Spleen (tissue), 7 donors: ENCODE data around the gene SEMA4C.

ENCODE experiments used
- POLR2A ChIP-seq, 3 donors: fragments of 450-650 bp; IDR thresholded peaks; one replicate each; pipeline ENCODE4 v1.5.1; 2017; ENCODE audit warnings: antibody characterized with exemption in 3 of 3, mild to moderate bottlenecking in 1 of 3
- TF ChIP-seq, protein P1 (sequence below), 11 experiments: fragments of 200-600 bp in 7 of 11; fragments of 450-650 bp in 4 of 11; sonication (generic) in 4 of 11; IDR thresholded peaks in 8 of 11; conservative IDR thresholded peaks in 3 of 11; 1 replicate in 7 of 11; 2 replicates in 4 of 11; pipeline versions ENCODE4 v1.4.0 to v1.8.0; 2016 to 2021; ENCODE audit warnings: antibody characterized with exemption in 11 of 11, inconsistent platforms in 4 of 11, mild to moderate bottlenecking in 1 of 11
- donor health status: DM: no; HTN: no; CAD: no; lungs with moderate emphysema.
- donor health status: DM: no; HTN: no; CAD: no.
- donor health status: DM: no; HTN: no; CAD: no.

GRCh38 chr2:96897491-96898134 lies 27.7 kb upstream of the SEMA4C start:
- TF ChIP-seq, protein P1, sequence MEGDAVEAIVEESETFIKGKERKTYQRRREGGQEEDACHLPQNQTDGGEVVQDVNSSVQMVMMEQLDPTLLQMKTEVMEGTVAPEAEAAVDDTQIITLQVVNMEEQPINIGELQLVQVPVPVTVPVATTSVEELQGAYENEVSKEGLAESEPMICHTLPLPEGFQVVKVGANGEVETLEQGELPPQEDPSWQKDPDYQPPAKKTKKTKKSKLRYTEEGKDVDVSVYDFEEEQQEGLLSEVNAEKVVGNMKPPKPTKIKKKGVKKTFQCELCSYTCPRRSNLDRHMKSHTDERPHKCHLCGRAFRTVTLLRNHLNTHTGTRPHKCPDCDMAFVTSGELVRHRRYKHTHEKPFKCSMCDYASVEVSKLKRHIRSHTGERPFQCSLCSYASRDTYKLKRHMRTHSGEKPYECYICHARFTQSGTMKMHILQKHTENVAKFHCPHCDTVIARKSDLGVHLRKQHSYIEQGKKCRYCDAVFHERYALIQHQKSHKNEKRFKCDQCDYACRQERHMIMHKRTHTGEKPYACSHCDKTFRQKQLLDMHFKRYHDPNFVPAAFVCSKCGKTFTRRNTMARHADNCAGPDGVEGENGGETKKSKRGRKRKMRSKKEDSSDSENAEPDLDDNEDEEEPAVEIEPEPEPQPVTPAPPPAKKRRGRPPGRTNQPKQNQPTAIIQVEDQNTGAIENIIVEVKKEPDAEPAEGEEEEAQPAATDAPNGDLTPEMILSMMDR (IDR thresholded peaks at IDR 0.05 in 8 of 11, conservative IDR thresholded peaks at IDR 0.05 in 3 of 11): no peak
- TF ChIP-seq POLR2A (IDR thresholded peaks at IDR 0.05): no peak
